NCI-H748 treated with DMSO at 0.1 percent for 48 hours (cell line): ENCODE measurements around the gene FBXW11.
A peak's percentile ranks its signal among the peaks of the same experiment; 100 is the strongest.

ENCODE experiments used
- DNase-seq: peaks from one replicate; lab custom pipeline; 2025; lab: John Stamatoyannopoulos, UW

Gene FBXW11

DNA sequence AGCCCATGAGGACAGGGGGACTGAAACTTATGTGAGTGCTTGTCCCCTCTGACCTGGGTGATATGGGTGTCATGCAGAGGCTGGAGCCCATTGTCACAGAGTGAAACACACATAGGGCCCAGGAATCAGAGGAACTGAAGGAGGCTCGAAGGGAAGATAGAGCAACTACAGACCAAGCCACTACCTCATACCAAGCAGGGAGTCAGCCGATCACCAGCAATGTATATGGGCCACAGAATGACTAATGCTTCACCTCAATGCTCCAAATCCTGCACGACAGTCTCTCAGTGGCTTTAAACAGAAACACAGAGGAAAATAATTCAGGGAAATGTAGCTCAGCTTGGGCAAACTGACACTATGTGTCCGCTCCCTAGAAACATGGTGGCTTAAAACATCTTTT lies 8.9 kb upstream of the FBXW11 start:
- no peak for DNase-seq

DNA sequence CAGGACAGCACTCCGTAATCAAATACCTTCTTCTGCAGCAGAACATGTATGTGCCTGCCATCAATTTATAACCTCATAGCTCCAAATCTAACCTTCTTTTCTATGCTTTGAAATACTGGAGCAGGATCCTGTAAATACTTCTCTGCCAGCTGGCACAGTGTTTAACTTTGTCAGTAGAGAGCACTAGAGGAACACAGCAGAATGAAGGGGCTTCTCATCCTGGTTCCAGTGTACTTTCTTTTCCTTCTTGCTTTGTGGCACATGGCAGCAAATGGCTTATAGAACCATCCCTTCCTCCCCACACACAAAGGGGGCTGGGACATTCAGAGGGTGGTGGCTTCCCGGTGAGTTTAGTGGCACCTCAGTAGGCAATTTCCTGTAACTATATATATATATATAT lies 3.8 kb upstream of the FBXW11 start:
- no peak for DNase-seq

DNA sequence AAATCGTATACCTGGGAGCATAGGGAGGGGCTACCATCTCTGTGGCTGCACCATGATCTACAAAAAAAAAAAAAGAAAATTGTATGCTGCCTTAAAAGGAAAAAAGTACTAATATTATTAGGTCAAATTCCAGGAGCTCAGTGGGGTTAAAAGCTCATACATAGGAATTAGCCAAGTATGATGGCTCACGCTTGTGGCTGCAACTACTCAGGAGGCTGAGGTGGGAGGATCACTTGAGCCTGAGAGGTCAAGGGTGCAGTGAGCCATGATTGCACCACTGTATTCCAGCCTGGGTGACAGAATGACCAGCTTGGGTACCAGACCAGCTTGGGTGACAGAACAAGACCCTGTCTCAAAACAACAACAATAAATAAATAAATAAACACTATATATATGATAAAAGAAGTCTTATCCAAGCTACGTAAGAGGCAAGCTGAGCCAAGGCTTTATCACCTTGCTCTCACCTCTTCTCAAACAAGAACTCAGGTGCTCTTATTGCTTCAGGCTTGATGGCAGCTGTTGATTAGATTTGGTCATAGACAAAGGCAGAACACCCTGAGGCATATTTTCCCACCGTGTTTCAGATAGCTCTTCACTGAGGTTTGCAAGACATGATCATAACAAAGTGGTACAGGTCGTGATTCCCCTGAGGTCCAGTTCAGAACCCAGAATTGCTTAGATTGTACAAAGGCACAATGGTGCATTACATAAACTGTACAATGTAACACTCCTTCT lies 3.3 kb upstream of the FBXW11 start:
- DNase-seq = no peak

DNA sequence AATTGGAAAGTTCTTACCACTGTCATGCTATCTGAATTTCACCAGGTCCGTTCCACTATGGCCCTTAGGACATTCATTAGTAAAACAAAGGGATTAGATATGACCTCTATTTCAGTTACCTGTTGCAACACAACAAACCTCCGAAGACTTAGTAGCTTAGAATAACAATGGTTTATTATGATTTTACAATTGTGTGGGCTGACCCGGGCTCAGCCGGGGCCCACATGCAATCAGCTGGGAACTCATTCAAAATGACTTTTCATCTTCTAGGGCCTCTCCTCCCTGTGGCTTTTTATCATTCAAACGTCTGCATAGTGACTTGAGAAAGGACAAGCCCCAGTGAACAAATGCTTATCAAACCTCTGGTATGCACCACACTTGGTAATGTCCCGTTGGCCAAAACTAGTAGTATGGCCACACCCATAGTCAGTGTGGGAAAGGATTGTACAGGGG lies 2.3 kb upstream of the FBXW11 start:
- no peak for DNase-seq

DNA sequence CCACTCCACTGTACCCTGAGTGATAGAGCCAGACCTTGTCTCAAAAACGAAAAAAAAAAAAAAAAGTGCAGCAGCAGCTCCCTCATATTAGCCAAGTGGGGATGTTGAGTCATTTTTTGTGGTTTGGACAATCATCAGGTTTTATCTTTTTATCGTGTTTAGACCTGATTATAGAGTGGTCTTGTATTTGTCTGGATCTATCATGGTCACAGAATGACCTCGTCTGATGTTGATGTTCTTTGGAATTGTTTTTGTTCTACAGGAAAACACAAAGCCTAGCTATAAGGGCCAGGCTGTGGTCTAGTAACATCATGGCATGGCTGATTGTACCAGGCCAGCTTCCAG lies 1.6 kb upstream of the FBXW11 start:
- no peak for DNase-seq

DNA sequence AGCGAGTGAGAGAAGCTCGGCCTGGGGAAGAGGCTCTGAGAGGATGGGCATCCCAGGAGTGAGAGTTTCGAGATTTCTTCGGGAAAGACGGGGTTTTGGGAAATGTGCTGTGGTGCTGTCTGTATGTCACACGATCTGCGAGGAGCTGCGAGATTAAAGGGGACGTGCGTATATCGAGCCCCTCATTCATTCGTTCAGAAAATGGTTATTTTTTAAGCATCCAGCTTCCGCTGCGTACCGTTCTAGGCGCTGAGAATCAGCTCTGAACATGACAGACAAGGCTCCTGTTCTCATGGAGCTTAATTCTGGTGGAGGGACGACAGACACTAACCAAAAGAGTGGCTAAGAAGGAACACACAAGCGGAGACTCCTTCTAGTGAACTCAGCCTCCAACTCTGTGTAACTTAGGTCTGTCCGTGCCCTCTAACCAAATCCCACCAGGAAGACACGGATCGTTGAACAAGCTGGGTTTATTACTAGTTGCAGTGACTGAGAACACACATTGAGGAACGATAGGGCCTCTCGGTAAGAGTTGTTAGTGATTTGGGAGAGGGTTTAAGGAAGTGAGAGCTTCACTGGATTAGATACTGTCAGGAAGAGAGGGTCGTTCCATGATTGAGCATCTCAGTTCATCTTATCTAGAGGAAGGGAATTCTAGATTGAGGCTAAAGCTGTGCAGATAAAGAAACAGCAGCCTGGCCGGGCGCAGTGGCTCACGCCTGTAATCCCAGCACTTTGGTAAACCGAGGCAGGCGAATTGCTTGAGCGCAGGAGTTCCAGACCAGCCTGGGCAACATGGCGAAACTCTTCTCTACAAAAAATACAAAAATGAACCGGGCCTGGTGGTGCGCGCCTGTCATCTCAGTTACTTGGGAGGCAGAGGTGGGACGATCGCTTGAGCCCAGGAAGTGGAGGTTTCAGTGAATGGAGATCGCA lies 1.0 kb upstream of the FBXW11 start:
- no peak for DNase-seq

DNA sequence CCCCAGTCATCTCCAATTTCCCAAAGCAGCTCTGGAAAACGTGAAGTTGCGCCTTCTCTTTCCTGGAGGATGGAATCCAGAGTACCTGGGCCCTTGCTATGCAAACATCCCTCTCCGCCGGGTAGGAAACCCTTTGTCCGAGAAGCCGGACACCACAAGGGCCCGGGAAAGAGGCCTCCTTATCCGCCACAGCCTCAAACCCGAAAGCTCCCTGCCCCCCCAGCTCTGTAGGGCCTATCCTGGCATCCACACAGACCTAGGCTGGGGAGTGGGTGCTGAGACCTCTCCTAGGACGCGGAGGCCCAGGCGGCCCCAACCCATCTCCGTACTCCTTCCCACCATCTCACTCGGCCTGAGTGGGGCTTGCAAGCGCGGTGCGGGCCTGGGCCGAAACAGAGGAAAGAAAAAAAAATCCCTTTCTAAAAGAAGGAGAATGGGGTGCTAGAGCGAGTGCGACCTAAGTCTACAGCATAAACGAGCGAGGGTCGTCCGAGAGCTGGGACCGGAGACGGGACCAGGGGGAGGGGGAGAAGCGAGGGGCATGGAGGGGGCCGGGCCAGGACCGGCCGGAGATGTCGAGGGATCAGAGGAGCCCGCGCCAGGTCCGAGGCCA lies 624 bp downstream of the FBXW11 start:
- DNase-seq = peak; percentile 11

DNA sequence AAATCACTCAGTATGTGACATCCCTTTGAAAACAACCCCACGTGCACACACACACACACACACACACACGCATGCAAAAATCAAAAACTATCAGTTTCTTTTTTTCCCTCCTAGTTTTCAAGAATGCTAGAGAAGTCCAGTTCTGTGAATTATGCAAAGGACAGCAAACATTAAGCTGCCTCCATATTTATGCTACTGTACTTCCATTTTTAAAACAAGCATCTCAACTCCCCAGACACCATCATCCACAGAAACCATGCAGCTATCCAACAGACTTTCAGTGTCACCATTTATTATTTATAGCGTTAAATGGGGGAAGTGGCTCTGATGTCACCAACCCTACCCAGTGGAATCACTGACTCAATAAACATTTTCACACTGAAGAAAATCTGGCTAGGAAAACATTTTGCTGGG lies 1.6 kb downstream of the FBXW11 start:
- no peak for DNase-seq

DNA sequence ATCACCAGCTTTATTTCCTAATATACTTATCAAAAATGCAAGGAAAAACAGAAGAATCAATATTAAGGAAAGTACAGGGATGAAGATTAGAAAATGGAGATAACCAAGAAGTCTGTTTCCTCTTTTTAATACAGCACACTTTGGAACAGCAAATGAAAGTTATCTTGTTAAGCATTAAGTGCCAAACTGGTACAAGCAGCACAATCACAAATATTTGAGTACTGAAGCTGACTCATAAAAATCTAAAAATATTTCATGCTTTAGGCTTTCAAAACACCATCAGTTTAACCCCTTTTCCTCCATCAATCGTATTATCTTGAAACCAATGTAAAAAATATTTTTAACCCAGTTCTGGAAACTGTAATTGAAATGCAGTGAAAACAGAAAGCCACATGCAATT lies 2.7 kb downstream of the FBXW11 start:
- no peak for DNase-seq

DNA sequence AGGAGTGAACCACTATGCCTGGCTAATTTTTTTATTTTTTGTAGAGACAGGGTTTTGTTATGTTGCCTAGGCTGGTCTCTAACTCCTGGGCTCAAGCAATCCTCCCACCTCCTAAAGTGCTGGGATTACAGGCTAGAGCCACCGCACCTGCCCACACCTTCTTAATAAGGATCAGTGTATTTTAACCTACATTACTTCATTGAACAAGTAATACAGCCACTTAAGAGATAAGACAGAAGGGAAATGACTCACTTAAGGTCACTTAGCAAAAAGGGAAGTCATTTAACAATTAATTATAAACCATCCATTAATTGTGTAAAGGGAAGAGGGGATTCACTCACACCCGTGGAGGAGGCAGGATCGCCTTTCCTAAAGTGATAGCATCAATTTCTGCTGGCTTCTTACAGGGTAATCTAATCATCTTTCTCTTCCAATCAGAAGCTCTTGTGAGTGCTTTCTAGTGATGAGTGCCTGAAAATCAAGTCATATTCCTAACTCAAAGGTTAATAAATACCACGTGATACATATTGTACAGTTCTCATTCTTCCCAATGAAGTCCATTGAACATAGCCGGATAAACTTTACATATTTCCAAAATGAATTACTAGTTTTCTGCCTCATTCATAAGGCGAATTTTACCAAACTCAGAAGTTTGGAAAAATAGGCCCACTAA lies 3.5 kb downstream of the FBXW11 start:
- no peak for DNase-seq

DNA sequence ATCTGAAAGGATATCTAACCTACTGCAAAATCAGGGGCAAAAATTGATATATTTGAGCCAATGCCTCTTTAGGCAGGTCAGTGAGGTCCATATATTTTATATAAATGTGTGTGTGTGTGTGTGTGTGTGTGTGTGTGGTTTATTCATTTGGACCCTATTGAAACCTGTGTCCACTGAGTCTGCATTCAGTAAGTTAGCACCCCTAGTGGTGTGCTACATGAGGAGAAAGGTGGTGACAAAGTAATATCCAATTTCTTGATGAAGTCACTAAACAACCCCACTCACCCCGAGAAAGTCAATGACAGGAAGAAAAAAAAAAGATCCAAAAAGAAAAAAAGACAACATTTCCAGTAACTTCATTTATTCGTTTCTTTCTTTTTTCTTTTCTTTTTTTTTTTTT lies 4.1 kb downstream of the FBXW11 start:
- DNase-seq = no peak

DNA sequence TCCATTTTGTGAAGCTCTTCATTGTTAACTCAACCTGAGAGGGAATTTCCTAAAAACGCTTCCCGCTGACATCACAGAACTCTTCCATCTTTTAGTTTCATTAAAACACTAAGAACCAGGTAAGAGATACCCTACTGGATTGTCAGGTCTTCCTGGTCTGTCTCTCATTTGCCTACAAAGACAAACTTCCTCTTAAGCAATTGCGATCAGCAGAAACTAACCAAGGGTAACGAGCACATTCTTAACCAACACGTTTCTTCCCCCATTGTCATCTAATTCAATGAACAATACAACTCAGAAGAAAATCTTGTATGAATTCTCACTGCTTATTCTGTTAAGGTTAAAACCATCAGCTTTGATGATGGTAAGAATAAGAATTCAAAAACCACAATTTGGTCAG lies 6.6 kb downstream of the FBXW11 start:
- no peak for DNase-seq

DNA sequence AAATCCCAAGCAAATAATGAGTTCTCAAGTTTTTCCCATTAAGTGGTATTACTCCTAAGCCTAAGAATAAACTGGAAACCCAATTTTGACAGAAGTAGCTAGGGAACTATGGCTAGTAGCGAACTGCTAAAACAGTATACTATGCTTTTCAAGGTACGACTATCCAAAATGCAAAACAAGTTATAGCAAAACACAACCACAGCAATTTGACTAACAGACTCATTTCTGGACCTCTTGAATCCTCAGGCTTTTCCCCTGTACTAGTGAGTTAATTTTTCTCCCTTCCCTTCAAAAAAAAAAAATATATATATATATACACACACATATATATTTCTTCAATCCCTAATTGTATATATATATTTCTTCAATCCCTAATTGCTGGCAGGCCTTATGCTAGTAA lies 7.3 kb downstream of the FBXW11 start:
- no peak for DNase-seq

DNA sequence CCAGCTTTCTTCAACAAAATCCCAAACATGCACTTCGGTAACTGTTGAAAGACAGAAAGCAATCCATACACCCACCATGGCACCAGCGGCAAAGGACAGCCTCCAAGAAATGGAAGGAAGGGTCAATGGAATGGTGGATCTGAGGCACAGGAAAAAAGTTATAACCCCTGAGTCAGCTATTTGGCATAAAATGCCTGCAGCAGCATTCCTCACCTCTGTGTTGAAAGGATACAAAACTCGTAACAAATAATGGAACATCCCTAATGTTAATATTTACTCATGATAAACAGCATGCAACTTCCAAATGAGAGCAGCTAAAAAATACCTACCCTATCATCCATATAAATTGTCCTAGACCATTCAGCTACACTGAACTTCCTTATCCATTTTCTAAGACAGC lies 9.4 kb downstream of the FBXW11 start:
- DNase-seq = no peak

DNA sequence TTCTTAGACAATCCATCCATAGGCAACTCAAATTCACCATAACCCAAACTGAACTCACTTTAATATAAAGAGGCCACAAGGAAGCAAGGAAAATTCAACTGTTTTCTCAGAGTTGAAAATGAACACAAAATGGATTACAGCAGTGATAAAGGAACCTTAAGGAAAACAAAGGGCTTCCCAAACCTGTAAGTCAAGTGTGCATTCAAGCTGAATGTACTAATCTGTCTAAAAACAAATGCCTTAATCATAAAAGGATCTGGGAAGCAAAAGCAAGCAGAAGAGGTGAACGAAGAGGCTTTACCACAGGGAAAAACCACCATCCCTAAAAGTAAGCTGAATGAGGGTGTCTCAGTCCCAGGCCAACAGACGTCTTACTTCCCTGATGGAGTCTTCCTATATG lies 13.6 kb downstream of the FBXW11 start:
- DNase-seq = no peak

DNA sequence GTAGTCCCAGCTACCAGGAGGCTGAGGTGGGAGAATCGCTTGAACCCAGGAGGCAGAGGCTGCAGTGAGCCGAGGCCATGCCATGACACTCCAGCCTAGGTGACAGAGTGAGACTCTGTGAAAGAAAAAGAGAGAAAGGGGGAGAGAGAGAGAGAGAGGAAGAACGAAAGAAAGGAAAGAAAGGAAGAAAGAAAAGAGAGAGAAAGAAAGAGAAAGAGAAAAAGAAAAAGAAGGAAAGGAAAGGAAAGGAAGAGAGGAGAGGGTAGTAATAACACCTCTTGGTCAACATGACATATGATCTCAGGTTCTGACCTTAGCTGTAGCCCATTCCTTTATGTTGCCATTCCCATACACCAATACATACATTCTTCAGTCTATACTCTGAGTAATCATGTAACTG lies 14.1 kb downstream of the FBXW11 start:
- DNase-seq = no peak

DNA sequence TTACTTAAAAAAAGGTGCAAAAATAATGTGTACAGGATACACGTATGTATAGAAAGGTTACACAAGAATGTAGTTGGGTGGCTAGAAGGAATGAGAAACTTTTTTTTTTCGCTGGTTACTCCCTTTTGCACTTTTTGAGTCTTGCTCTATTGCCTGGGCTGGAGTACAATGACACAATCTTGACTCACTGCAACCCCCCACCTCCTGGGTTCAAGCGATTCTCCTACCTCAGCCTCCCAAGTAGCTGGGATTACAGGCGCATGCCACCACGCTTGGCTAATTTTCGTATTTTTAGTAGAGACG lies 15.8 kb downstream of the FBXW11 start:
- no peak for DNase-seq

DNA sequence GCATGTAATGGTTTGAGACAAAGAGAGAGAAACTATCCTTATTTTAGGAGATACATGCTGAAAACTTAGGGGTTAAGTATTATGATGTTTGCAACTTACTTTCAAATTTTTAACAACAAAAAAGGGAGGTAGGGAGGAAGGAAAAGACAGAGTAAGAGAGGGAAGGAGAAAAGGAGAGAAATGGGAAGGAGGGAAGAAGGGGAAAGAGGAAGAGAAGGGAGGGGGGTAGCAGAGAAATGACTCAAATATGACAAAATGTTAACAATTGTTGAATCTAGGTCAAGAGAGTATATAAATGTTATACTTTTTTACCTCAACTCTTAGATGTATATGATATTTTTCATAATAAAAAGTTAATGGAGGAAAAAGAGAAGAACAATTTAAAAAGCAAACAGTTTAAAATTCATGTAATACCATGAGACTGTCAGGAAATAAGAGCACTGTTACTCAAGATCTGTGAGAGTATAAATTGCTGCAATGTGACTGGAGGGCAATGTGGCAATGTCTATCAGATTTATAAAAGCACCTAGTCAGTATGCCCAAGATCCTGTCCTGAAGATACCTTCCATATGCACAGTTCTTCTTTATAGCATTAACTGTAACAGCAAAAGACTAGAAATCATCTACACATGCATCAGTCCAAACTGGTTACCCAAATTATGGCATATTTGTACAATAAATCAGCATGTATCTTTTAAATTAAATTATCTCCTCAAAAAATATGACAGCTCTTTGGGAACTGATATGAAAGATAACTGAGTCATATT lies 16.3 kb downstream of the FBXW11 start:
- DNase-seq = no peak

DNA sequence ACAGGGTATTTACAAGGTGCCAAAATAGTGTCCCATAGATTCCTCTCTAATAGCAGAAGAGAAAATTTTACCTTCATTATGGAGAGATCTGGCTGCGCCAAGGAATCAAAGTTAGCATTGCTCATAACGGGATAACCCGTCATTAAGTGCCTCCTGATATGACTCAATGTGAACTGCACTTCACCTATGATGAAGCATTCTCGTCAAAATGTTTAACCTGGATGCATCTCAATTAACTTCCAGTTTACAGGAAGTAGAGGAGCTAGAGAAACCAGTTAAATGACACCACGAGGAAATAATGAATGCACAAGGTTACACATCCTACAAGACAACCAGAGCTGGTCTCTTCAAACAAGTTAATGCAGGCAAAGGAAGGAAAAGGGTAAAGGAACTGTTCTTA lies 17.2 kb downstream of the FBXW11 start:
- no peak for DNase-seq

DNA sequence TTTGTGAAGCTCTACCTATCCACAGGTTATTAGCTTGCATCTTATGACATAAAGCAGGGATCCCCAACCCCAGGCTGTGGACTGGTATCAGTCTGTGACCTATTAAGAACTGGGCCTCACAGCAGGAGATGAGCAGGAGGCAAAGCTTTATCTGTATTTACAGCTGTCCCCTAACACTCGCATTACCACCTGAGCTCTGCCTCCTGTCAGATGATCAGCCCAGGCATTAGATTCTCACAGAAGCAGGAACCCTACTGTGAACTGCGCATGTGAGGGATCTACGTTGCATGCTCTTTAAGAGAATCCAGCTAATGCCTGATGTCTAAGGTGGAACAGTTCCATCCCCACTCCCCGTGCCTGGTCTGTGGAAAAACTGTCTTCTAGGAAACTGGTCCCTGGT lies 19.7 kb downstream of the FBXW11 start:
- DNase-seq = no peak

DNA sequence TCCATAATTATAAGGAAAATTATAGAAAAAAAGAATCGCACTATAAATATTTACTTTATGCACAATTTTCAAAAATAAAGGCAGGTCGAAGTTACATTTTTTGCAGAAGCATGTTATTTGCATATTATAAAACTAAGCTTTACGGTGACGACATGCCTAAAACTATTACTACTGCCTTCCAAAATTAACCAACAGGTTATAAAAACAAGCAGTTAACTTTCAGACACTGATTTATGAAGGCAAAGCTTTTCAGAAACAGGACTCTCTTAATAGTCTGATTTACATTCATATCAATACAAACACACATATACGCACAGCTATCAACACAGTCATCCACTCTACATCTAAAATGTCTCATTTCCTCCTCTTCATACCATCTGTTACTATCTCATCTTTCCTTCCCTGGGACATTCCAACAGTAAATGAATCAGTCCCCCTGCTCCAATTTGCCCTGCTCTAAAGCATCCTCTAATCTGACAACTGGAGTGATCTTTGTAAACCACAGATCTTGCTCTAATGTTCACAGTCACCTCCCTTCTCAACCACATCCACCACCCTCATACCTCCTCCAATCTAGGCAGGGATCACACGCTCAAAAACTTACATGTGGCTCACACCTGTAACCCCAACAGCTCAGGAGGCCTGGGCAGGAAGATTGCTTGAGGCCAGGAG lies 21.6 kb downstream of the FBXW11 start:
- no peak for DNase-seq
